Hepatocyte (in vitro differentiated cells): ENCODE results near the gene DCUN1D2. TPM values are rescaled to one million over a fixed set of nuclear protein-coding genes. Genes with fewer than 3 reads are reported as not detected.

Experiments
- DNase-seq: peaks from one replicate; pipeline ENCODE4 v3.0.0-alpha.2; 2016; ENCODE audit warnings: low spot score
- H2AFZ ChIP-seq: fragments of 200-600 bp; sonication (generic); 2 replicates; pipeline ENCODE4 v1.6.0; 2016; ENCODE audit warnings: antibody characterized with exemption, mild to moderate bottlenecking
- H3K27ac ChIP-seq: fragments of 200-600 bp; sonication (generic); 2 replicates; pipeline ENCODE4 v1.5.1; 2016; ENCODE audit warnings: mild to moderate bottlenecking
- H3K27me3 ChIP-seq: fragments of 200-600 bp; sonication (generic); 2 replicates; pipeline ENCODE4 v1.6.1; 2016
- H3K36me3 ChIP-seq: fragments of 200-600 bp; sonication (generic); replicated peaks from 2 replicates; pipeline ENCODE4 v1.5.1; 2016; ENCODE audit warnings: low read depth; ENCODE audit not compliant: insufficient read depth
- H3K4me1 ChIP-seq: fragments of 200-600 bp; sonication (generic); 2 replicates; pipeline ENCODE4 v1.5.1; 2016; ENCODE audit warnings: mild to moderate bottlenecking, moderate library complexity; ENCODE audit not compliant: insufficient read depth
- H3K4me2 ChIP-seq: fragments of 200-600 bp; sonication (generic); 2 replicates; pipeline ENCODE4 v1.6.0; 2016
- H3K4me3 ChIP-seq: fragments of 200-600 bp; sonication (generic); 2 replicates; pipeline ENCODE4 v1.5.1; 2016; ENCODE audit warnings: mild to moderate bottlenecking
- H3K79me2 ChIP-seq: fragments of 200-600 bp; sonication (generic); 2 replicates; pipeline ENCODE4 v1.6.0; 2017; ENCODE audit warnings: mild to moderate bottlenecking
- H3K9me2 ChIP-seq: fragments of 200-600 bp; sonication (generic); replicated peaks from 2 replicates; pipeline ENCODE4 v1.6.0; 2017; ENCODE audit warnings: mild to moderate bottlenecking; ENCODE audit not compliant: insufficient read depth
- H3K9me3 ChIP-seq: fragments of 200-600 bp; sonication (generic); 2 replicates; pipeline ENCODE4 v1.5.1; 2016; ENCODE audit warnings: low read depth, mild to moderate bottlenecking
- H4K20me1 ChIP-seq: fragments of 200-600 bp; sonication (generic); 2 replicates; pipeline ENCODE4 v1.6.0; 2016; ENCODE audit warnings: mild to moderate bottlenecking; ENCODE audit not compliant: insufficient read depth, poor library complexity, severe bottlenecking
- CTCF ChIP-seq: fragments of 200-600 bp; sonication (generic); IDR thresholded peaks from 2 replicates; pipeline ENCODE4 v1.5.1; 2016; ENCODE audit warnings: antibody characterized with exemption, mild to moderate bottlenecking; ENCODE audit not compliant: poor library complexity
- EZH2 ChIP-seq: fragments of 200-600 bp; sonication (generic); IDR thresholded peaks from 2 replicates; pipeline ENCODE4 v1.6.1; 2016; ENCODE audit warnings: antibody characterized with exemption, mild to moderate bottlenecking, borderline replicate concordance
- EZH2phosphoT487 ChIP-seq: fragments of 200-600 bp; sonication (generic); IDR thresholded peaks from one replicate; pipeline ENCODE4 v1.6.1; 2018; ENCODE audit warnings: antibody characterized with exemption, mild to moderate bottlenecking, low read depth, moderate library complexity; ENCODE audit not compliant: unreplicated experiment, severe bottlenecking
- WGBS: methylation state at CpG from one replicate; pipeline ENCODE4 v1.1.6; 2016; ENCODE audit warnings: low lambda C conversion rate; ENCODE audit errors: missing lambda C conversion rate; 5-methylcytosine and 5-hydroxymethylcytosine counted together
- polyA plus RNA-seq: library from polyadenylated mRNA; unstranded; fragments of >200 nt; fragmentation: Nextera tagmentation; extraction: Ambion mirVana; gene quantifications from 2 replicates; pipeline ENCODE4 v1.2.1, GENCODE V29; 2016
- small RNA-seq: library from RNA; depleted of rRNA; stranded (forward); fragments of <200 nt; gene quantifications from one replicate; pipeline ENCODE3, GENCODE V24; 2014
- total RNA-seq: library from RNA; depleted of rRNA; stranded (reverse); fragments of >200 nt; gene quantifications from 2 replicates; pipeline ENCODE4 v1.2.3, GENCODE V29; 2014

DCUN1D2 gene
- total and polyA plus RNA-seq, 2 experiments from 2014 or later, result 8.4 to 10.2 TPM

- H3K4me3 ChIP-seq, result no peak overlapping the region
- DNase-seq, result no peak
- H3K79me2 ChIP-seq, result no peaks in the 10 kb centered on the region
- no peaks in the 10 kb centered on the region for H4K20me1 ChIP-seq
- 94% methylated on average over 20 of the region's 21 CpGs for WGBS
- no peaks in the 10 kb centered on the region for H3K36me3 ChIP-seq
- H3K4me1 ChIP-seq, result peaks cover 11% of the 10 kb centered on the region
- H3K4me2 ChIP-seq, result no peak overlapping the region
- no peak overlapping the region for H2AFZ ChIP-seq
- no peak for TF ChIP-seq EZH2phosphoT487
- H3K9me2 ChIP-seq, result no peaks in the 10 kb centered on the region
- H3K27ac ChIP-seq, result no peak overlapping the region
- no peaks in the 10 kb centered on the region for H3K27me3 ChIP-seq
- H3K9me3 ChIP-seq, result no peaks in the 10 kb centered on the region
These were observed 83.4 kb downstream of the DCUN1D2 start for GRCh38 chr13:113407103-113407530.

GRCh38 chr13:113406321-113407102 is 84.0 kb downstream of the DCUN1D2 start:
- H3K36me3 ChIP-seq, result no peaks in the 10 kb centered on the region
- DNase-seq, result no peak
- no peak overlapping the region for H3K27ac ChIP-seq
- H3K9me2 ChIP-seq, result no peaks in the 10 kb centered on the region
- H2AFZ ChIP-seq, result no peak overlapping the region
- no peak overlapping the region for H3K4me2 ChIP-seq
- 91% methylated on average over 28 of the region's 28 CpGs for WGBS
- H3K9me3 ChIP-seq, result no peaks in the 10 kb centered on the region
- no peaks in the 10 kb centered on the region for H3K79me2 ChIP-seq
- H4K20me1 ChIP-seq, result no peaks in the 10 kb centered on the region
- peaks cover 11% of the 10 kb centered on the region for H3K4me1 ChIP-seq
- no peaks in the 10 kb centered on the region for H3K27me3 ChIP-seq
- no peak for TF ChIP-seq EZH2
- TF ChIP-seq CTCF, result no peak
- no peak overlapping the region for H3K4me3 ChIP-seq

Small RNAs within 50 kb of the gene (small RNA-seq; reads per million reads assigned to genes)
- gene RNU1-16P, result not detected

Other genes with a start within 250 kb of the DCUN1D2 start
- gene LAMP1, start 193.5 kb downstream of the DCUN1D2 start, total RNA-seq, result 156 and 190 TPM in 2 replicates
- gene LAMP1, start 193.5 kb downstream of the DCUN1D2 start, polyA plus RNA-seq, result 230 and 233 TPM in 2 replicates
- 20.3 and 22.7 TPM in 2 replicates for gene GRTP1, start 126.6 kb downstream of the DCUN1D2 start, total RNA-seq
- 20.4 and 22.1 TPM in 2 replicates for gene GRTP1, start 126.6 kb downstream of the DCUN1D2 start, polyA plus RNA-seq
- 1.1 and 1.2 TPM in 2 replicates for gene ADPRHL1, start 37.2 kb downstream of the DCUN1D2 start, total RNA-seq
- gene ADPRHL1, start 37.2 kb downstream of the DCUN1D2 start, polyA plus RNA-seq, result 0.58 and 1.0 TPM in 2 replicates
- gene TFDP1, start 94.0 kb upstream of the DCUN1D2 start, total RNA-seq, result 38.9 and 54.0 TPM in 2 replicates
- 62.5 and 62.9 TPM in 2 replicates for gene TFDP1, start 94.0 kb upstream of the DCUN1D2 start, polyA plus RNA-seq
- 15.9 and 16.2 TPM in 2 replicates for gene ATP4B, start 167.5 kb upstream of the DCUN1D2 start, total RNA-seq
- 7.0 and 30.8 TPM in 2 replicates for gene ATP4B, start 167.5 kb upstream of the DCUN1D2 start, polyA plus RNA-seq
- gene GRK1, start 176.5 kb upstream of the DCUN1D2 start, total RNA-seq, result 0.16 and 0.17 TPM in 2 replicates
- gene GRK1, start 176.5 kb upstream of the DCUN1D2 start, polyA plus RNA-seq, result 0.07 TPM in 1 of 2 replicates, not detected in the other